ENCODE data around the gene ZFP36.
A peak's percentile ranks its signal among the peaks of the same experiment; 100 is the strongest.

DNA sequence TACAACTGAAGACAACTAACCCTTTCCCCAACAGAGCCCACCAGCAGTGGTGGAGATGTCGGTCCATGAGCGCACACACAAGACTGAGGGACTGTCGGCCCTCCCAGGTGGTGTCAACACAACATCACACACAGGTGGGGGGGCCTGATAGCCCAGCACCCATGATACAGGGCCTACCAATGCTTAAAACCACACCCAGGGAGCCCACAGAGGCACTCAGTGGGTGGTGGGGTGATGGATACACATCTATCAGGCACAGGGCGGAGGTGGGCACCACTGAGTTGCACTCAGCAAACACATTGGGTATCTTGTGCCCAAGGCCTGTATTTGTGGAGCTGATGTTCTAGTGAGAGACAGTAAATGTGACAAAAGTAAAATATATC, 7.0 kb upstream of the ZFP36 start:
- TF ChIP-seq POLR2A (IDR thresholded peaks at IDR 0.05) (no peak), POLR2AphosphoS5 (IDR thresholded peaks at IDR 0.05) (peak in 1 of 3 donors; percentile 13)
- TF ChIP-seq, protein P1, sequence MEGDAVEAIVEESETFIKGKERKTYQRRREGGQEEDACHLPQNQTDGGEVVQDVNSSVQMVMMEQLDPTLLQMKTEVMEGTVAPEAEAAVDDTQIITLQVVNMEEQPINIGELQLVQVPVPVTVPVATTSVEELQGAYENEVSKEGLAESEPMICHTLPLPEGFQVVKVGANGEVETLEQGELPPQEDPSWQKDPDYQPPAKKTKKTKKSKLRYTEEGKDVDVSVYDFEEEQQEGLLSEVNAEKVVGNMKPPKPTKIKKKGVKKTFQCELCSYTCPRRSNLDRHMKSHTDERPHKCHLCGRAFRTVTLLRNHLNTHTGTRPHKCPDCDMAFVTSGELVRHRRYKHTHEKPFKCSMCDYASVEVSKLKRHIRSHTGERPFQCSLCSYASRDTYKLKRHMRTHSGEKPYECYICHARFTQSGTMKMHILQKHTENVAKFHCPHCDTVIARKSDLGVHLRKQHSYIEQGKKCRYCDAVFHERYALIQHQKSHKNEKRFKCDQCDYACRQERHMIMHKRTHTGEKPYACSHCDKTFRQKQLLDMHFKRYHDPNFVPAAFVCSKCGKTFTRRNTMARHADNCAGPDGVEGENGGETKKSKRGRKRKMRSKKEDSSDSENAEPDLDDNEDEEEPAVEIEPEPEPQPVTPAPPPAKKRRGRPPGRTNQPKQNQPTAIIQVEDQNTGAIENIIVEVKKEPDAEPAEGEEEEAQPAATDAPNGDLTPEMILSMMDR (IDR thresholded peaks at IDR 0.05 in 8 of 11, conservative IDR thresholded peaks at IDR 0.05 in 3 of 11), result no peak
